Liver (tissue), 9 donors: ENCODE measurements around the gene GPBP1. TPM values are rescaled to one million over a fixed set of nuclear protein-coding genes. Genes with fewer than 3 reads are reported as not detected.

Experiments used
- DNase-seq: peaks from one replicate; pipeline ENCODE4 v3.0.0-alpha.2; 2017; ENCODE audit warnings: low spot score
- H3K27ac ChIP-seq, 2 donors: one replicate each; pipeline ENCODE4 v1.7.0; 2013; ENCODE audit warnings: inconsistent platforms in 2 of 2, low read length in 2 of 2, control low read depth in 1 of 2, low read depth in 1 of 2, mild to moderate bottlenecking in 1 of 2
- H3K27me3 ChIP-seq, 4 donors: one replicate each; pipeline versions ENCODE4 v1.6.1 to v1.7.0; 2013; ENCODE audit warnings: low read length in 3 of 4, inconsistent platforms in 1 of 4, mild to moderate bottlenecking in 1 of 4, moderate library complexity in 1 of 4; ENCODE audit not compliant: control insufficient read depth in 4 of 4, insufficient read depth in 4 of 4
- H3K36me3 ChIP-seq, 4 donors: one replicate each; pipeline versions ENCODE4 v1.6.1 to v1.7.0; 2013; ENCODE audit warnings: low read length in 3 of 4, mild to moderate bottlenecking in 3 of 4, low read depth in 1 of 4, moderate library complexity in 1 of 4; ENCODE audit not compliant: control insufficient read depth in 4 of 4, insufficient read depth in 3 of 4
- H3K4me1 ChIP-seq, 4 donors: one replicate each; pipeline versions ENCODE4 v1.6.1 to v1.7.0; 2013; ENCODE audit warnings: low read length in 3 of 4, mild to moderate bottlenecking in 3 of 4, moderate library complexity in 1 of 4; ENCODE audit not compliant: control insufficient read depth in 4 of 4, insufficient read depth in 4 of 4
- H3K4me3 ChIP-seq, 3 donors: one replicate each; pipeline versions ENCODE4 v1.6.1 to v1.7.0; 2013; ENCODE audit warnings: low read length in 3 of 3, control low read depth in 1 of 3, low read depth in 1 of 3, mild to moderate bottlenecking in 1 of 3
- H3K9ac ChIP-seq, 2 donors: one replicate each; pipeline ENCODE4 v1.7.0; 2013; ENCODE audit warnings: low read length in 2 of 2, mild to moderate bottlenecking in 2 of 2, moderate library complexity in 2 of 2, control low read depth in 1 of 2, low read depth in 1 of 2
- H3K9me3 ChIP-seq, 4 donors: one replicate each; pipeline versions ENCODE4 v1.6.1 to v1.7.0; 2013; ENCODE audit warnings: low read length in 3 of 4; ENCODE audit not compliant: control insufficient read depth in 4 of 4
- ATF3 ChIP-seq: IDR thresholded peaks from 2 replicates; pipeline ENCODE4 v1.6.1; 2016; ENCODE audit warnings: antibody characterized with exemption
- CTCF ChIP-seq: fragments of 150-350 bp; IDR thresholded peaks from 2 replicates; pipeline ENCODE4 v1.5.1; 2017; ENCODE audit warnings: improper control_type of control experiment, low read depth, low read length; ENCODE audit not compliant: missing input control
- EGR1 ChIP-seq, 2 donors: IDR thresholded peaks; 2 replicates each; pipeline ENCODE4 v1.6.1; 2016 to 2018; ENCODE audit warnings: antibody characterized with exemption in 2 of 2, low read depth in 2 of 2
- FOXA1 ChIP-seq: IDR thresholded peaks from 2 replicates; pipeline ENCODE4 v1.6.1; 2016; ENCODE audit warnings: antibody characterized with exemption
- FOXA2 ChIP-seq: IDR thresholded peaks from 2 replicates; pipeline ENCODE4 v1.6.1; 2016; ENCODE audit warnings: antibody characterized with exemption
- HNF4G ChIP-seq: IDR thresholded peaks from 2 replicates; pipeline ENCODE4 v1.6.1; 2016; ENCODE audit warnings: antibody characterized with exemption
- JUND ChIP-seq, 2 donors: IDR thresholded peaks; 2 replicates each; pipeline ENCODE4 v1.6.1; 2016; ENCODE audit warnings: antibody characterized with exemption in 2 of 2
- RAD21 ChIP-seq, 2 donors: IDR thresholded peaks; 2 replicates each; pipeline ENCODE4 v1.6.1; 2016; ENCODE audit warnings: antibody characterized with exemption in 2 of 2, mild to moderate bottlenecking in 2 of 2
- RXRA ChIP-seq, 2 donors: IDR thresholded peaks; 2 replicates each; pipeline ENCODE4 v1.6.1; 2017 to 2018; ENCODE audit warnings: antibody characterized with exemption in 2 of 2, mild to moderate bottlenecking in 1 of 2
- SP1 ChIP-seq: IDR thresholded peaks from 2 replicates; pipeline ENCODE4 v1.6.1; 2018; ENCODE audit warnings: antibody characterized with exemption, mild to moderate bottlenecking
- YY1 ChIP-seq: IDR thresholded peaks from 2 replicates; pipeline ENCODE4 v1.6.1; 2016; ENCODE audit warnings: antibody characterized with exemption, mild to moderate bottlenecking
- ZBTB33 ChIP-seq: IDR thresholded peaks from 2 replicates; pipeline ENCODE4 v1.6.1; 2016; ENCODE audit warnings: antibody characterized with exemption
- WGBS: extraction: QIAGEN DNeasy Blood & Tissue Kit; methylation state at CpG from one replicate; pipeline ENCODE4 v1.1.7; 2013; 5-methylcytosine and 5-hydroxymethylcytosine counted together
- polyA plus RNA-seq, 2 donors: library from polyadenylated mRNA; stranded (reverse) in 1 of 2; unstranded in 1 of 2; fragments of 200-250 nt in 1 of 2; fragments of >200 nt in 1 of 2; fragmentation: Nextera tagmentation in 1 of 2; extraction: Ambion mirVana in 1 of 2; gene quantifications; one replicate each; pipeline versions ENCODE4 v1.2.1 to v1.2.3, GENCODE V29; 2013 to 2015
- total RNA-seq, 2 donors: library from RNA; depleted of rRNA; stranded (reverse); fragments of >200 nt; gene quantifications; one replicate each; pipeline ENCODE4 v1.2.3, GENCODE V29; 2014
- donor health status: healthy.
- donor health status: healthy.
- donor health status: healthy.
- donor health status: healthy.
- donor health status: healthy.

The GPBP1 gene
- total and polyA plus RNA-seq, 4 donors = 13.6 to 30.8 (median 24.6) TPM

- no peak overlapping the region for H3K27ac ChIP-seq
- no peaks in the 10 kb centered on the region for H3K9me3 ChIP-seq
- WGBS = 94% methylated on average over 2 of the region's 2 CpGs
- H3K27me3 ChIP-seq = no peaks in the 10 kb centered on the region
- DNase-seq = no peak
- peaks cover 7 to 47% (median 40%) of the 10 kb centered on the region in 4 donors for H3K36me3 ChIP-seq
- no peak overlapping the region for H3K9ac ChIP-seq
- no peaks in the 10 kb centered on the region for H3K4me1 ChIP-seq
- no peak overlapping the region for H3K4me3 ChIP-seq
- TF ChIP-seq ATF3 = no peak
- TF ChIP-seq HNF4G = no peak
- no peak for TF ChIP-seq FOXA1
- TF ChIP-seq CTCF = no peak
- TF ChIP-seq ZBTB33 = no peak
- no peak for TF ChIP-seq SP1
- TF ChIP-seq EGR1 (IDR thresholded peaks at IDR 0.05; ENCODE audit: low read depth in 2 of 2) = no peak
- TF ChIP-seq YY1 = no peak
Measured at GRCh38 chr5:57247765-57248164, 73.9 kb downstream of the GPBP1 start.

- H3K27ac ChIP-seq = no peak overlapping the region
Measured at GRCh38 chr5:57249265-57249874, 75.5 kb downstream of the GPBP1 start.

More at GRCh38 chr5:57249265-57249874, 75.5 kb downstream of the GPBP1 start:
- Histone ChIP-seq H3K36me3 (peaks cover 8 to 54% (median 42%) of the 10 kb centered on the region in 4 donors), H3K9ac (no peak overlapping the region), H3K27me3 (no peaks in the 10 kb centered on the region), H3K4me3 (no peak overlapping the region), H3K9me3 (no peaks in the 10 kb centered on the region), H3K4me1 (no peaks in the 10 kb centered on the region)
- TF ChIP-seq YY1 = no peak
- no peak for TF ChIP-seq RAD21 (IDR thresholded peaks at IDR 0.05)
- no peak for TF ChIP-seq FOXA2
- TF ChIP-seq CTCF = no peak
- TF ChIP-seq RXRA (IDR thresholded peaks at IDR 0.05) = no peak
- TF ChIP-seq JUND (IDR thresholded peaks at IDR 0.05) = no peak
- no peak for TF ChIP-seq EGR1 (IDR thresholded peaks at IDR 0.05; ENCODE audit: low read depth in 2 of 2)
- no peak for TF ChIP-seq SP1
- DNase-seq = no peak
- 78% methylated on average over 8 of the region's 8 CpGs for WGBS
